Measurements from ENCODE around the gene SLC9A9.

Gene SLC9A9

GRCh38 chr3:143380449-143380848, 467.8 kb downstream of the SLC9A9 start:
- H3K9ac ChIP-seq (ENCODE audit: low read length): no peak overlapping the region
- no peak overlapping the region for H2AFZ ChIP-seq (ENCODE audit: low read depth, low read length)
- H3K4me2 ChIP-seq (ENCODE audit: low read length): no peak overlapping the region
- no peaks in the 10 kb centered on the region for H3K79me2 ChIP-seq (ENCODE audit: low read length)
- no peaks in the 10 kb centered on the region for H3K27me3 ChIP-seq (ENCODE audit: low read depth, low read length)
- H3K27ac ChIP-seq (ENCODE audit: low read length): no peak overlapping the region
- H3K4me3 ChIP-seq (ENCODE audit: low read length): no peak overlapping the region
- H4K20me1 ChIP-seq (ENCODE audit: insufficient read depth, low read length): no peaks in the 10 kb centered on the region
- no peaks in the 10 kb centered on the region for H3K36me3 ChIP-seq (replicated peaks; ENCODE audit: low read depth, low read length)
- H3K4me1 ChIP-seq (ENCODE audit: low read length): no peaks in the 10 kb centered on the region
- TF ChIP-seq CTCF (IDR thresholded peaks at IDR 0.05; ENCODE audit: low read depth, low read length) (no peak), EZH2phosphoT487 (IDR thresholded peaks at IDR 0.05; ENCODE audit: low read depth) (no peak)
- no peaks in the 10 kb centered on the region for H3K9me3 ChIP-seq (ENCODE audit: insufficient read depth, low read length)

DNA sequence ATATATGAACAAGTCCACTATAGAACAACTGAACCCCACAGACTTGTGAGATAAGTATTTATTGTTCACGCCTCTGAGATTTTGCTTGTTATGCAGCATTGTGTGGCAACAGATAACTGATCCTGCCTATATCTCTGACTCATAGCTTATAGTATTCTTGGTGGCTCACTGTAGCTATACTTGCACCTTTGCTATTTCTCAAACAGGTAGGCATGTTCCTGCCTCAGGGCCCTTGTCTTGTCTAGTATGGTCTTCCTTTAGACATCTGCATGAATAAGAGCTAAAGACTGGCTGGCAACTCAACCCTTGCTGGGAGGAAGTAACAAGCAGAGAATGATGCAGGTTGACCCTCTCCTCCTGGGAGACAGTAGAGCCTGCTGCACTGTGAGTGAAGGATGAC, 472.6 kb downstream of the SLC9A9 start:
- H3K27me3 ChIP-seq (ENCODE audit: low read depth, low read length): no peaks in the 10 kb centered on the region
- TF ChIP-seq CTCF (IDR thresholded peaks at IDR 0.05; ENCODE audit: low read depth, low read length) (no peak), EZH2phosphoT487 (IDR thresholded peaks at IDR 0.05; ENCODE audit: low read depth) (no peak)
- H2AFZ ChIP-seq (ENCODE audit: low read depth, low read length): no peak overlapping the region
- no peaks in the 10 kb centered on the region for H3K4me1 ChIP-seq (ENCODE audit: low read length)
- H3K79me2 ChIP-seq (ENCODE audit: low read length): no peaks in the 10 kb centered on the region
- no peaks in the 10 kb centered on the region for H3K9me3 ChIP-seq (ENCODE audit: insufficient read depth, low read length)
- H3K4me2 ChIP-seq (ENCODE audit: low read length): no peak overlapping the region
- H4K20me1 ChIP-seq (ENCODE audit: insufficient read depth, low read length): no peaks in the 10 kb centered on the region
- no peak overlapping the region for H3K9ac ChIP-seq (ENCODE audit: low read length)
- no peak overlapping the region for H3K4me3 ChIP-seq (ENCODE audit: low read length)
- no peaks in the 10 kb centered on the region for H3K36me3 ChIP-seq (replicated peaks; ENCODE audit: low read depth, low read length)
- H3K27ac ChIP-seq (ENCODE audit: low read length): no peak overlapping the region

DNA sequence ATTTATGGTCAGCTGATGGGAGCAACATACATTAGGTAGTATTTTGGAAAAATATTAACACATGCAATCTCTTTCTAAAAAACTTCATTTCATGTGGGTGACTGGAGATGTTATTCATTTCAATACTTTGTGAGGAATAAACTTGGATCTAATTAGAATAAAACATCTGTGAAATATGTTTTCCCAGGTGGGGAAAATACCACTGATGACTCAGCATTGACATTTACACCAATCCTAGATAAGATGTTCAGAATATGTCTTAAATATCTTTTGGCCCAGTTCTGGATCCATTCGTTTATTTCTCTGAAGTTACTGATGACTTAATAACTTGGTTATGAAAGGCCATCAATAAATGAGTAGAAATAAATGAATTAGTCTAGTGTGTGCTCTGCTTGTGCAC, 481.1 kb downstream of the SLC9A9 start:
- Histone ChIP-seq H4K20me1 (ENCODE audit: insufficient read depth, low read length) (no peaks in the 10 kb centered on the region), H3K9ac (ENCODE audit: low read length) (no peak overlapping the region), H3K9me3 (ENCODE audit: insufficient read depth, low read length) (no peaks in the 10 kb centered on the region), H3K27me3 (ENCODE audit: low read depth, low read length) (no peaks in the 10 kb centered on the region), H3K79me2 (ENCODE audit: low read length) (no peaks in the 10 kb centered on the region), H3K4me3 (ENCODE audit: low read length) (no peak overlapping the region), H3K27ac (ENCODE audit: low read length) (no peak overlapping the region), H3K4me1 (ENCODE audit: low read length) (no peaks in the 10 kb centered on the region), H2AFZ (ENCODE audit: low read depth, low read length) (no peak overlapping the region), H3K36me3 (replicated peaks; ENCODE audit: low read depth, low read length) (no peaks in the 10 kb centered on the region), H3K4me2 (ENCODE audit: low read length) (no peak overlapping the region)
- TF ChIP-seq CTCF (IDR thresholded peaks at IDR 0.05; ENCODE audit: low read depth, low read length): no peak
- TF ChIP-seq EZH2phosphoT487 (IDR thresholded peaks at IDR 0.05; ENCODE audit: low read depth): no peak

DNA sequence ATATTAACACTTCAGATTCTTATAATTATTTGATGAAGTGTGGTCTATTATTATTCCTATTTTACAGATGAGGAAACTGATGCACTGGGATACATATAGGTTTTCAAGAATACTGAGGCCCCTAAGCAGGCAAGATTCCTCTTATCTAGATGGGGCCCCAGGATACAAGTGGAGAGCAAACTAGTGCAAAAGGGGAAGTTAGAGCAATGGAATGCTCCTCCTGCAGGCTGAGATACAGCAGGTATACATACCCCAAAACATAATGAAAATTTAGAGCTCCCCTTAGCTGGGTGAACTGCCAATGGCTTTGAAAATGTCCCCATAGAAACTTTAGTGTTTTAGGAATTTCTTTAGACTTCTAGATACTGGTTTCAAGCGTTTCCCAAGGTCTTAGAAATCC, 481.6 kb downstream of the SLC9A9 start:
- H3K27me3 ChIP-seq (ENCODE audit: low read depth, low read length): no peaks in the 10 kb centered on the region
- H3K9ac ChIP-seq (ENCODE audit: low read length): no peak overlapping the region
- H3K4me3 ChIP-seq (ENCODE audit: low read length): no peak overlapping the region
- H3K4me1 ChIP-seq (ENCODE audit: low read length): no peaks in the 10 kb centered on the region
- no peak for TF ChIP-seq EZH2phosphoT487 (IDR thresholded peaks at IDR 0.05; ENCODE audit: low read depth)
- no peak for TF ChIP-seq CTCF (IDR thresholded peaks at IDR 0.05; ENCODE audit: low read depth, low read length)
- no peaks in the 10 kb centered on the region for H4K20me1 ChIP-seq (ENCODE audit: insufficient read depth, low read length)
- H3K4me2 ChIP-seq (ENCODE audit: low read length): no peak overlapping the region
- no peak overlapping the region for H3K27ac ChIP-seq (ENCODE audit: low read length)
- no peak overlapping the region for H2AFZ ChIP-seq (ENCODE audit: low read depth, low read length)
- H3K9me3 ChIP-seq (ENCODE audit: insufficient read depth, low read length): no peaks in the 10 kb centered on the region
- H3K36me3 ChIP-seq (replicated peaks; ENCODE audit: low read depth, low read length): peaks cover 3% of the 10 kb centered on the region
- H3K79me2 ChIP-seq (ENCODE audit: low read length): no peaks in the 10 kb centered on the region
